Fibroblast of the conjunctiva (primary cell): ENCODE measurements around the gene USP2.

Source experiments
- DNase-seq: peaks from one replicate; pipeline ENCODE4 v3.0.0-alpha.2; 2010; ENCODE audit warnings: low read depth

The USP2 gene

DNA sequence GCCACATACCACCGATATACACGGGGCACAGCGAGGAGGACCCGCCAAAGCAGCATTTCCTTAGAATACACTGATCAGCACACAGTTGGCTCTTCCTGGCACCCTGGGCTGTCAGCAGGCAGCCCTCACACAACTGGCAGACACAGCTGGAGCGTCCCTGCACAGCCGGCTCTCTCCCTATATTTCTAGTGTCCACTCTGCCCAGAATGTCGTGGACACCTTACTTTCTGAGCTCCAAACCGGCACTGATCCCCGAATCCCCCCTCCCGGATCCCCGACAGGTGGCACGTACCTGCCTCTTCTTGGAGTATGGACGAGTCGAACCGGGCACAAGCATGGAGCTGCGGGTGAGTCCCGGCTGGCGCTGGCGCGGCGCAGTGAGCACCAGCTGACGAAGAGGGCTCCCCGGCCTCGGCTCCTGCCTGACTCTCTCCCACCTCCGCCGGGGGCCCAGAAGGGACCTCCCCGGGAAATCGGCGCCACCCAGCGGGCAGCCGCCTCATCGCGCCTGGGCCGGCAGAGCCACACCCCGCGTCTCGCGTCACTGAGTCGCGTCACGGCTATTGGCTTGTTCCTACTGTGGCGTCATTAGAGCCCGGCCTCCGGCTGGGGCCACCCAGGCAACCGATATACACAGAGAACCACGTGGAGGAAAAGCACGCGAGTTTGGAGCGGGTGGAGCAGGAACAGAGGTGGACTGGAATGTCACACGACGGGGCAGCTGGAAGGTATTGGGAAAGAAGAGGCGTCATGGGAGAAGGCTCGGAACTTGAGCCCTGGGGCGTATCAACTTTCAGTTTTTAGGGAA is at the start of gene USP2:
TSS of gene USP2 (minus strand) at position 510 of the 808 bp plus-strand sequence. CDS start 8,210 bp downstream, outside the sequence.
- peak; percentile 91 for DNase-seq

GRCh38 chr11:119427279-119427678 is 45.8 kb upstream of the USP2 start:
- DNase-seq = no peak

GRCh38 chr11:119426142-119426541 is 44.7 kb upstream of the USP2 start:
- no peak for DNase-seq

DNA sequence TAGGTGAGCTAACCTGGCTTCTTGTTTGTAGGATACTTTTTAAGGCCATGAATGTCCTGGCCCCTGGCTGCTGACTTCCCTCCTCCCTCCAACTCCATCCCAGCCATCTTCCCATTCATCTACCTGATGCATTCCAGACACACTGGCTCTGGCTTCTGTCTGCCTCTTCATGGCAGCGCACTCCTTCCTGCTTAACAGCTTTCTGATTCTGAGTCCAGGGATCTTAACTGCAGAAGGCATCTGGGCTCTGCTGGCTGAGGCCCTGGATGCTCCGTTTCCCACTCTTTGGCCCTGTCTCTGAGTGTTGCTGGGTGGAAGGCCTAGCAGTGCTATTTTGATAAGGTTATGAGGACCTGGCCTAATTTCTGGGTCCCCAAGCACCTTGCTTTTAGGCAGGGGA is 43.3 kb upstream of the USP2 start:
- no peak for DNase-seq

DNA sequence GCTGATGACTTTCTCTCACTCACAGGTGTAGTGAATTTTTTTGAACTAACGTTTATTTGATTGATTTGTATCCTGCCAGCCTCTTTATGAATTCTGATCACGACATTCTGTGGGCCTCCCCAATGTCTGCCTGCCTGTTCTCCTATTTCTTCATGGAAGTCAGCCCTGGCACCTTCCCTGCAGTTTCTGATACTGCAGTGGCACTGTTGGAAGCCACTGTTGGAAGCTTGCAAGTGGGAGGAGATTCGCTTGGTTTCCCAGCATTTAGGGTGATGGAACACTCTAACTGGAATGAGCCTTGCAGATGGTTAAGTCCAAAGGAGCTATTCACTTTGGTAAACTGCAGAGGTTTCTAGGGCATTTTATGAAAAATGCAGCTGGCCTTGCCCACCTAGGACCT is 42.8 kb upstream of the USP2 start:
- no peak for DNase-seq

GRCh38 chr11:119423509-119424254 is 42.2 kb upstream of the USP2 start:
- DNase-seq = no peak

GRCh38 chr11:119422809-119423508 is 41.5 kb upstream of the USP2 start, which contains the start of gene THY1:
TSS of gene THY1 (minus strand) at chr11:119423172. CDS start at chr11:119420905, 2,267 bp downstream.
- DNase-seq = no peak

GRCh38 chr11:119421941-119422808 is 40.7 kb upstream of the USP2 start:
- DNase-seq = no peak

GRCh38 chr11:119421351-119421750 is 39.9 kb upstream of the USP2 start:
- DNase-seq = no peak

- no peak for DNase-seq
Measured at GRCh38 chr11:119420631-119421030, 39.1 kb upstream of the USP2 start.

DNA sequence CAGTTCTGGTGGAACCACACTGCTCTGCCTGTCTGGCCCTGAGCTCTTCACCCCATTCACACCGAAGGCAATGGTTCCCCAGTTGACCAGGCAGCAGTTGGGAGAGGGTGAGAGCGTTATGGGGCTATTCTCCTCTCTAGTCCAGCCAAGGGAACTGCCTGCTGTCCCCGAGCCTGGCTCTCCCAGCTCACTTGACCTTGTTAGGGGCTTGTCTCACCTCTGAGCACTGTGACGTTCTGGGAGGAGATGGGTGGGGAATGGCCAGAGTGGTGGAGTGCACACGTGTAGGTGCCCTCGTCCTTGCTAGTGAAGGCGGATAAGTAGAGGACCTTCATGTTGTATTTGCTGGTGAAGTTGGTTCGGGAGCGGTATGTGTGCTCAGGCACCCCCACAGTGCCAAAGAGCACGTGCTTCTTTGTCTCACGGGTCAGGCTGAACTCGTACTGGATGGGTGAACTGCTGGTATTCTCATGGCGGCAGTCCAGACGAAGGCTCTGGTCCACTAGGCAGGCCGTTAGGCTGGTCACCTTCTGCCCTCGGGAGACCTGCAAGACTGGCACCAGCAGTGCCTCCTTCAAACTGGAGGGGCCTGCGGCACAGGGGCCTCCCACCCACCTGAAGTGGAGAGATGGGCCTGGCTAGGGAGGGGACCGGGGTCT is 38.5 kb upstream of the USP2 start:
- DNase-seq = no peak

DNA sequence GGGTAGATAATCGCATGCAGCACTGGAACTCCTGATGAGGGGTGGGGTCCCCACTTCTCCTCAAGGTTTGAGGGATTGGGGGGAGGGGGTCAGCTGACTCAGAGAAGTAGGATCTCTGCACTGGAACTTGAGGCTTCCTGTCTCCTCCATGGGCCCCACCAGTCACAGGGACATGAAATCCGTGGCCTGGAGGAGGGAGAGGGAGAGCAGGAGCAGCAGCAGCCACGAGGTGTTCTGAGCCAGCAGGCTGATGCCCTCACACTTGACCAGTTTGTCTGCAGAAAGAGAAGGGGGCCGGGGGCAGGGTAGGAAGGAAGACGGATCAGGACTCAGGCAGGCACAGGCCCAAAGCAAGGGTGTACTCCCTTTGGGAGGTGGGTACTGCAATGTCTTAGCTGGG is 37.8 kb upstream of the USP2 start:
- DNase-seq = no peak

- no peak for DNase-seq
Measured at GRCh38 chr11:119418759-119419158, 37.3 kb upstream of the USP2 start.

DNA sequence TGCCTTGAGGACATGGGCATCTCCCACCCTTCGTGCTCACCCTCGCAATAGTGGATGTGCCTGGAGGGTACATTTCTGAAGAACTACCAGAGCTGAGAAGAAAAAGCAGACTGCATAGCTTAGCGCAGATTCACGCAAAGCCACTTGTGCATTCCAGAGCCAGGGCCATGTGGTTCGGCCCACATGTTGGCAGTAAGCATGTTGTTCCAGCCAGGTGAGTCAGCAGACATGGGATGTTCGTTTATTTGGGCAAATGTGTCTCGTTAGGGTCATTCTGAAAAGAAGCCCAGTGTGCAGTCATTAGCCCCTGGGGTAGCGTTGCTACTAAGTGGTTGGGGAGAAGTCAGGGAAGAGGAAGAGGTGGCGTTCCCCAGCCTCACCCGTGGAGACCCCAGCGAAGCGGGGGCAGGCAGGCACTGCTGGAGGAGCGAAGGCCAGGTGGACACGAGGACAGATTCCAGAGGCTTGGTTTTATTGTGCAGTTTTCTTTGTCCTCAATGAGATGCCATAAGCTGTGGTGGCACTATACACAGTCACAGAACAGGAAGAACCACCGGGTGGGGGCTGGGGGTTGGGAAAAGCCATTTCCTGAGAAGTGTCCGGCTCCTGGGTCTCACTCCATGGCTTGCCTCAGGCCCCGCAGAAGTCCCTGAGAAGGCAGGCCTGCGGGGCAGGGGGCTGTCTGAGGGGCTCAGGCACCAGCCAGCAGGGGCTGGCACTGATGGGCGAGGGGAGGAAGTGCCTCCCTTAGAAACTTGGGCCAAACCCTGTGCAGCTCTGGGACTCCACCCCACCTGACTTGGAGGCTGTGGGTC is 36.4 kb upstream of the USP2 start:
- DNase-seq = peak; percentile 73

DNA sequence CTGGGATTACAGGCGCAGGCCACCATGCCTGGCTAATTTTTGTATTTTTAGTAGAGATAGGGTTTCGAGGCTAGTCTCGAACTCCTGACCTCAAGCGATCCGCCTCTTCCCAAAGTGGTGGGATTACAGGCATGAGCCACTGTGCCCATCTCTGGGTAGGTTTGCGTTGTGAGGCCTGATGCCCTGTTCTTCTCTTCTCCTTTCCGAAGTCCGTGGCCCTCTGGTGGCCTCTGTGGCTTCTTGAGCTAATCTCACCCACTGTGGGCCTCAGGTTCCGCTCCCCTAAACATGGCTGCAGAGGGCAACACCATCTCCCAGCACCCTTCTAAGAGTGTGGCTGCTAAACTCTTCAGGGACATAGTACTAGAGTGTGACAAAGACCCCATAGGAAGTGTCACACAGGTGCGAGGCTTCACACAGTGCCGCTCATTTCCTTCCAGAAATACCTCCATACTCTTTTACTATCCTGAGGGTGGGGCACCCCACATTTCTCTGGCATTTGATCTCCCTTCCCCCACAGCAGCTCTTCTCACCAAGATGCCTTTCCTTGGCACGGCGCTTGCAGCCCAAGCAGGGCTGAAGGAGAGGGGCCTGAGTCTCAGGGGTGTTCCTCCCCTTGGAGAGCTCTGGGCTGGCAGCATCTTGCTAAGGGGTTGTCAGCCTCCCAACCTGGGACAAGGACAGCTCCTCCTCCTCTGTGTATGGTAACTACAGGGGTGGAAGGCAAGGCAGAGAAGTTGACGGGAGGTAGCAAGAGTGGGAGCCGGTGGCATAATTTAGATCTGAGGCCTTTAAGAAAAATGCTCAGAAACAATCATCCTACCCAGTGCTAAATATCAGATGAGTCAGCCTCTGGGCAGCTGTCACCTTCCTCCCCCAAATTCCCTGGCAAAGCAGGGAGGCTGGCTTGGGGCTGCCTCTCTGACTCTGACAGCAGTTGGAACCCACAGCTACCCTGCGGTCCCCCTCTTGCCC is 35.4 kb upstream of the USP2 start:
- DNase-seq = no peak

DNA sequence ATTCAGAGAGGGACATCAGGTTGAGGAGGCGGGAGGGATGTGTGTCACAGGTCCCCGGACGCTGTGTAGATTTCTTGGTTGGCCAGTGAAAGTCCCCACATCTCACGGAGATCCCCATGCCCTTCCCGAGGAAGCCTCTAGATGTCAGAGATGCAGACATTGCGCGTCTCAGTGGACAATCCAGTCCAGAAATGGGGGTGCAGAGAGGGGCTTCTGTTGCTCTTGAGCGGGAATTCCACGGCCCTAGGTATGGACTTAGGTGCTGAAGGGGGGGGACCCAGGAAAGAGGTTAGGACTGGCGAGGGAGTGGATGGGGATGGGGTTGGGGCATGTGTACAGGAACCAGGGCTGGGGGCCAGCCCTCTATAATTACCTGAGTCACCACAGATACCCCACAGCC is 34.5 kb upstream of the USP2 start:
- DNase-seq = no peak

GRCh38 chr11:119415517-119415916 is 34.0 kb upstream of the USP2 start:
- no peak for DNase-seq

DNA sequence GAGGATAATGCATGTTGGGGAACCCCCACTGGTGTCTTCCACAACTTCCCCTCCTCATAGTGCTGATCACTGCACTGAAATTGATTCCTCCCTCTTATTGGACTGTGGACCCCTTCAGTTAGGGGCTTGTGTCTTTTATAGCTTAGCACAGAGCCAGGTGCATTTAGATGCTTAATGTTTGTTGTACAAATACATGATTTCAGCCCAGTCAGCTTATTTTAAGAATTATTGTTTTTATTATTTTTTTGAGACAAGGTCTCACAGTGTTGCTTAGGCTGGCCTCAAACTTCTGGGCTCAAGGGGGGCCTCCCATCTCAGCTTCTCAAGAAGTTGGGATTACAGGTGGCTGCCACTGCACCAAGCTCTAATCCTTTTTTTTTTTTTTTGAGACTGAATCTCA is 33.2 kb upstream of the USP2 start:
- no peak for DNase-seq

DNA sequence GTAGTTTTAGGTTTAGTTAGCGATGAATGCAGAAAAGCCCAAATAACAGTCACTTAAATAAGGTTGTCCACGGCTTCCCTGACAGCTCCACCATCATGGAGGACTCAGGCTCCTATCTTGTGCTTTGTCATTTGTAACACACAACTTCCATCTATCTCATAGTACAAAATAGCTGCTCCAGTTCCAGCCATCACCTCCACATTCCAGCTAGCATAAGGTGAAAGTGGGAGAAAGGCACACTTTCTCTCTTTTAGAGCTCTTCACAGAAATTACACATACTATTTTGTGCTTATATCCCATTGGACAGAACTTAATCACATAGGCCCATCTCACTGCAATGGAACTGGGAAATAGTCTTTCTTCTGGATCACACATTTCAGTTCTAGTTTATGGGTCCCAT is 32.8 kb upstream of the USP2 start:
- DNase-seq = no peak
